Psoas muscle (tissue), 8 donors: ENCODE measurements around the gene IQSEC1. TPM values are rescaled to one million over a fixed set of nuclear protein-coding genes. Genes with fewer than 3 reads are reported as not detected.

Source experiments
- ATAC-seq, 4 donors: fragments of 200-7000 bp; cut with Tn5 transposase; one replicate each; pipeline ENCODE4 v1.9.1; 2020; ENCODE audit warnings: moderate library complexity in 3 of 4, mild to moderate bottlenecking in 2 of 4
- DNase-seq, 2 donors: peaks; one replicate each; pipeline ENCODE4 v3.0.0-alpha.2; 2020
- H3K27ac ChIP-seq: fragments of 200-600 bp; one replicate; pipeline ENCODE4 v1.8.0; 2022
- H3K27me3 ChIP-seq, 3 donors: fragments of 200-600 bp in 1 of 3; one replicate each; pipeline versions ENCODE4 v1.6.1 to v1.8.0; 2013 to 2022; ENCODE audit warnings: low read length in 2 of 3, mild to moderate bottlenecking in 2 of 3, moderate library complexity in 1 of 3; ENCODE audit not compliant: insufficient read depth in 3 of 3
- H3K36me3 ChIP-seq, 2 donors: fragments of 200-600 bp in 1 of 2; one replicate each; pipeline versions ENCODE4 v1.6.1 to v1.8.0; 2013 to 2022; ENCODE audit warnings: low read depth in 1 of 2, mild to moderate bottlenecking in 1 of 2, moderate library complexity in 1 of 2; ENCODE audit not compliant: insufficient read depth in 1 of 2
- H3K4me1 ChIP-seq: fragments of 200-600 bp; one replicate; pipeline ENCODE4 v1.8.0; 2022
- H3K4me3 ChIP-seq: fragments of 200-600 bp; one replicate; pipeline ENCODE4 v1.8.0; 2022; ENCODE audit warnings: mild to moderate bottlenecking
- H3K9me3 ChIP-seq: fragments of 200-600 bp; one replicate; pipeline ENCODE4 v1.8.0; 2022
- CTCF ChIP-seq: fragments of 200-600 bp; IDR thresholded peaks from one replicate; pipeline ENCODE4 v1.8.0; 2022; ENCODE audit warnings: antibody characterized with exemption
- WGBS, 3 donors: extraction: QIAGEN DNeasy Blood & Tissue Kit; methylation state at CpG; one replicate each; pipeline versions ENCODE4 v1.1.6 to v1.1.7; 2013; 5-methylcytosine and 5-hydroxymethylcytosine counted together
- intact Hi-C, 2 donors: fragments of 100-400 bp; cut with DNase I; formaldehyde crosslinking; loops; one replicate each; pipeline versions ENCODE4 v1.11.0 to v1.14.2; 2022
- polyA plus RNA-seq, 3 donors: library from polyadenylated mRNA; stranded (reverse); fragments of 200-250 nt; gene quantifications; one replicate each; pipeline ENCODE4 v1.2.3, GENCODE V29; 2013
- total RNA-seq, 4 donors: library from RNA; stranded (reverse); fragmentation: NEBNext Ultra II Directional in 2 of 4; extraction: Animal tissue kit (Norgen Biotek cat#: 25700) in 2 of 4; gene quantifications; one replicate each; pipeline versions ENCODE4 v1.2.1 to v1.2.4, GENCODE V29; 2021 to 2023
- donor health status: healthy with polysubstance abuse.
- donor health status: DM: no; HTN: no; CAD: no; lungs with moderate emphysema.
- donor health status: Bipolar disorder and iron deficiency.
- donor health status: healthy.
- donor health status: DM: yes; HTN: yes; CAD: no.
- donor health status: DM: no; HTN: no; CAD: no.
- donor health status: DM: no; HTN: no; CAD: no.
- donor health status: DM: yes; HTN: yes; CAD: no.

The IQSEC1 gene
- total and polyA plus RNA-seq, 7 donors, result 8.6 to 45.4 (median 28.0) TPM

DNA sequence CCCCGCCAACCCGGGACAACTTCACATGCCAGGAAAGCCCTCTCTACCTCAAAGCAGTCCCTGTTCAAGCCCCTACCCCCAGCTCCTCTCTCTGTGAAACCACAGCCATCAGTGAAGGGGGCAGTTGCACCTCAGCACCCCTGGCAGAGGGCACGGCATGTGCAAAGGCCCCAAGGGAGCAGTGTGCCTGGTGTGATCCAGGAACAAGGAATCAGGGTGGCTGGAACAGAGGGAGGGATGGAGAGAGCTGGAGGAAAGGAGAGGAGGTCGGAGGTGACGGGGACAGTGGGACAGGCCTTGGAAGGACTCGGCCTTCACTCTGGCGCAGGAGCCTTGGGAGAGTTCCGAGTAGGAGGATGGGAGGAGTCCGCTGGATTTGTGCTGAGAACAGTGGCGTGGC lies 26.5 kb upstream of the IQSEC1 start:
- Histone ChIP-seq H3K4me1 (no peaks in the 10 kb centered on the region), H3K4me3 (no peak overlapping the region), H3K36me3 (no peaks in the 10 kb centered on the region), H3K27ac (no peak overlapping the region), H3K27me3 (no peaks in the 10 kb centered on the region), H3K9me3 (no peaks in the 10 kb centered on the region)
- intact Hi-C loops, result no loop called here
- DNase-seq (peak in 1 of 2 donors; percentile 32), ATAC-seq (no peak)
- TF ChIP-seq CTCF, result no peak
- 92 to 94% (median 93%) methylated on average over 10 of the region's 10 CpGs for WGBS, 3 donors

DNA sequence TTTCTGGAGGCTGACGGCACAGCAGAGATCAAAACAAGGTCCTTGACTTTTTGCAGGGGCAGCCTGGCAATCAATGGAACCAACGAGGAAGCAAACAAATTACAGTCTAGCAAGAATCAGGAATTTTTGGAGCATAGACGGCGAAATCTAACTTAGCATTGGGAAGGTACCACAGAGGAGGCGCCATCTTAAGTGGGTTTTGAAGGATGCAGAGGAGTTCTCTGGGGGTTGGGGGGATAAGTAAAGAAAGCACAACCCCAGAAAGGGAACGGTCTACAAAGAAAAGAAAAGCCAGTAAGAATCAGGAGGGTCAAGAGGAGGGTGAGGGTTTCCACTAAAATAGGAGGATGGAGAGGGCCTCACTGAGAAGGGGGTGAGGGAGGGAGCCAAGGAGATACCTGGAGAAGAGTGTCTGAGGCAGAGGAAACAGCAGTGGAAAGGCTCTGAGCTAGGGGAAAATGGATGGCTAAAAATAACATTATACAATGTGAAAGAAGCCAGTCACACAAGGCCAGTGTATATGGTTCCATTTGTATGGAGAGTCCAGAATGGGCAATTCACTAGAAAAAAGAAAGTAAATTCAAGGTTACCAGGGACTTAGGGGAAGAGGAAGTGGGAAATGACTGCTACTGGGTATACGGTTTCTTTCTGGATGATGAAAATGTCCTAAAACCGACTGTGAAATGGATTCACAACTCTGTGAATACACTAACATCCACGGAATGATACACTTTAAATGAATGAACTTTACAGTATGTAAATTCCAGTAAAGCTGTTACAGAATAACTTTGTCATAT lies 25.2 kb upstream of the IQSEC1 start:
- H3K4me1 ChIP-seq, result no peaks in the 10 kb centered on the region
- intact Hi-C loops, result no loop called here
- no peaks in the 10 kb centered on the region for H3K27me3 ChIP-seq
- H3K36me3 ChIP-seq, result no peaks in the 10 kb centered on the region
- TF ChIP-seq CTCF, result no peak
- ATAC-seq, result no peak
- WGBS, 3 donors, result 88 to 91% (median 88%) methylated on average over 9 of the region's 9 CpGs
- H3K4me3 ChIP-seq, result no peak overlapping the region
- no peak for DNase-seq
- no peak overlapping the region for H3K27ac ChIP-seq
- H3K9me3 ChIP-seq, result no peaks in the 10 kb centered on the region

DNA sequence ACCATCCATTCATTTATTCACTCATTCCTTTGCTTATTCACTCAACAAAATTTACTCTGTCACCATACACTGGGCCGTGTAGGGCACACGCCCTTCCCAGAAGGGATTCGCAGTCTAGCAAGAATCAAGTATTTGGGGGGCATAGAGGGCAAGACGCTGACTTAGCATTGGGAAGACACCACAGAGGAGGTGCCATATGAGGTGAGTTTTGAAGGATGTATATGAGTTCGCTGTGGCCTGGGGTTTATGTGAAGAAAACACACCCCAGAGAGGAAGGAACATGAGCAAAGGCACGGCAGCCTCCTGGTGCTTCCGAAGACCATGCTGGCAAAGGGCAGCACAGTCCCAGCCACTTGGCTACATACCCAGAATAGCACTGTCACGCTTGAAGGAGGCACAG lies 23.1 kb upstream of the IQSEC1 start:
- H3K36me3 ChIP-seq, result no peaks in the 10 kb centered on the region
- ATAC-seq (no peak), DNase-seq (no peak)
- no peak for TF ChIP-seq CTCF
- no peaks in the 10 kb centered on the region for H3K4me1 ChIP-seq
- no peak overlapping the region for H3K4me3 ChIP-seq
- intact Hi-C loops, result no loop called here
- no peaks in the 10 kb centered on the region for H3K27me3 ChIP-seq
- no peaks in the 10 kb centered on the region for H3K9me3 ChIP-seq
- no peak overlapping the region for H3K27ac ChIP-seq
- 90 to 96% (median 95%) methylated on average over 8 of the region's 8 CpGs for WGBS, 3 donors

- intact Hi-C loops, result no loop called here
- DNase-seq, result no peak
- no peaks in the 10 kb centered on the region for H3K4me1 ChIP-seq
Observed at GRCh38 chr3:13095408-13095937, 22.2 kb upstream of the IQSEC1 start.

More at GRCh38 chr3:13095408-13095937, 22.2 kb upstream of the IQSEC1 start:
- Histone ChIP-seq H3K27me3 (no peaks in the 10 kb centered on the region), H3K27ac (no peak overlapping the region), H3K9me3 (no peaks in the 10 kb centered on the region), H3K36me3 (no peaks in the 10 kb centered on the region), H3K4me3 (no peak overlapping the region)
- no peak for TF ChIP-seq CTCF
- 57 to 64% (median 60%) methylated on average over 21 of the region's 21 CpGs for WGBS, 3 donors
- ATAC-seq, result no peak
